Thymus (tissue), 11 donors: ENCODE results near the gene PCDHB15. TPM values are rescaled to one million over a fixed set of nuclear protein-coding genes. Genes with fewer than 3 reads are reported as not detected.
A peak's percentile ranks its signal among the peaks of the same experiment; 100 is the strongest.
"Not testable (repeated sequence)": the region's sequence is repeated elsewhere in the genome, so short reads cannot be mapped to it uniquely, and the experiment has no call there.

ENCODE experiments used
- DNase-seq, 9 donors: peaks; one replicate each; pipeline ENCODE4 v3.0.0-alpha.2; 2013; ENCODE audit warnings: low spot score in 9 of 9, low read depth in 6 of 9, missing footprints in 1 of 9
- H3K27ac ChIP-seq, 2 donors: one replicate each; pipeline ENCODE4 v1.5.1; 2013; ENCODE audit warnings: control low read depth in 1 of 2, low read depth in 1 of 2, low read length in 1 of 2, mild to moderate bottlenecking in 1 of 2, moderate library complexity in 1 of 2
- H3K27me3 ChIP-seq, 2 donors: one replicate each; pipeline ENCODE4 v1.5.1; 2013; ENCODE audit warnings: low read length in 1 of 2; ENCODE audit not compliant: control insufficient read depth in 2 of 2, insufficient read depth in 1 of 2
- H3K36me3 ChIP-seq, 2 donors: one replicate each; pipeline ENCODE4 v1.5.1; 2013; ENCODE audit warnings: low read length in 1 of 2, mild to moderate bottlenecking in 1 of 2, moderate library complexity in 1 of 2; ENCODE audit not compliant: control insufficient read depth in 2 of 2, insufficient read depth in 2 of 2
- H3K4me1 ChIP-seq, 2 donors: one replicate each; pipeline ENCODE4 v1.5.1; 2013; ENCODE audit warnings: low read length in 2 of 2; ENCODE audit not compliant: control insufficient read depth in 2 of 2, insufficient read depth in 2 of 2
- H3K4me3 ChIP-seq, 2 donors: one replicate each; pipeline ENCODE4 v1.5.1; 2013; ENCODE audit warnings: low read length in 2 of 2, control low read depth in 1 of 2, mild to moderate bottlenecking in 1 of 2
- H3K9me3 ChIP-seq, 2 donors: one replicate each; pipeline ENCODE4 v1.5.1; 2013; ENCODE audit warnings: low read length in 1 of 2, mild to moderate bottlenecking in 1 of 2; ENCODE audit not compliant: control insufficient read depth in 2 of 2, insufficient read depth in 1 of 2
- WGBS: extraction: QIAGEN DNeasy Blood & Tissue Kit; methylation state at CpG from one replicate; pipeline ENCODE4 v1.1.7; 2013; 5-methylcytosine and 5-hydroxymethylcytosine counted together
- polyA plus RNA-seq: library from polyadenylated mRNA; stranded (reverse); fragments of 200-250 nt; gene quantifications from one replicate; pipeline ENCODE4 v1.2.3, GENCODE V29; 2013
- total RNA-seq: library from RNA; stranded (reverse); fragments of 120-200 nt; gene quantifications from one replicate; pipeline ENCODE4 v1.2.4, GENCODE V29; 2013
- donor health status: healthy.

The PCDHB15 gene
- total and polyA plus RNA-seq, 2 donors, result 0.33 to 0.66 TPM

DNA sequence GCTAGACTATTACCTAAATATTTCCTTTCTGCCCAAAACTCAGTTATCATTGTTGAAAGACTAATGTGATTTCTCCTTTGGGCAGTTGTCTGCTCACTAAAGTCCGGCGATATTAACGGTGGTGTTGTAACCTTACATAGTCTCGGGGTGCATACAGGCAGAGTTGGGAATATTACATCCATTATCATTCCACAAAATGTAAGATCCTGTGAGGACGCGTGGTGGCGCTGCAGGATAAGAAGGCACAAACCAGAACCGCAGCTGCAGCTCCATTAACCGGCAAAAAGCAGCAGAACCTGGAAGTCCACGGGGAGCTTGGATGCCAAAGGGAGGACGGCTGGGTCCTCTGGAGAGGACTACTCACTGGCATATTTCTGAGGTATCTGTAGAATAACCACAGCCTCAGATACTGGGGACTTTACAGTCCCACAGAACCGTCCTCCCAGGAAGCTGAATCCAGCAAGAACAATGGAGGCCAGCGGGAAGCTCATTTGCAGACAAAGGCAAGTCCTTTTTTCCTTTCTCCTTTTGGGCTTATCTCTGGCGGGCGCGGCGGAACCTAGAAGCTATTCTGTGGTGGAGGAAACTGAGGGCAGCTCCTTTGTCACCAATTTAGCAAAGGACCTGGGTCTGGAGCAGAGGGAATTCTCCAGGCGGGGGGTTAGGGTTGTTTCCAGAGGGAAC, 31.4 kb upstream of the PCDHB15 start, which contains the start of gene PCDHB13:
PCDHB13 (plus strand) TSS at position 264 of the 684 bp plus-strand sequence; CDS start at position 469, 205 bp downstream.
- not testable (repeated sequence) for H3K9me3 ChIP-seq, H3K36me3 ChIP-seq, DNase-seq, H3K27ac ChIP-seq, H3K4me1 ChIP-seq, H3K4me3 ChIP-seq
- WGBS, result 11% methylated on average over 14 of the region's 18 CpGs
- peaks cover 0 to 42% of the 10 kb centered on the region in 2 donors for H3K27me3 ChIP-seq

DNA sequence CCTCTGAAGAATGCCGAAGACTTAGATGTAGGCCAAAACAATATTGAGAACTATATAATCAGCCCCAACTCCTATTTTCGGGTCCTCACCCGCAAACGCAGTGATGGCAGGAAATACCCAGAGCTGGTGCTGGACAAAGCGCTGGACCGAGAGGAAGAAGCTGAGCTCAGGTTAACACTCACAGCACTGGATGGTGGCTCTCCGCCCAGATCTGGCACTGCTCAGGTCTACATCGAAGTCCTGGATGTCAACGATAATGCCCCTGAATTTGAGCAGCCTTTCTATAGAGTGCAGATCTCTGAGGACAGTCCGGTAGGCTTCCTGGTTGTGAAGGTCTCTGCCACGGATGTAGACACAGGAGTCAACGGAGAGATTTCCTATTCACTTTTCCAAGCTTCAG, 30.6 kb upstream of the PCDHB15 start:
- not testable (repeated sequence) for H3K4me3 ChIP-seq, H3K9me3 ChIP-seq, DNase-seq, H3K36me3 ChIP-seq, H3K4me1 ChIP-seq, H3K27ac ChIP-seq
- peaks cover 0 to 35% of the 10 kb centered on the region in 2 donors for H3K27me3 ChIP-seq
- 61% methylated on average over 10 of the region's 12 CpGs for WGBS

DNA sequence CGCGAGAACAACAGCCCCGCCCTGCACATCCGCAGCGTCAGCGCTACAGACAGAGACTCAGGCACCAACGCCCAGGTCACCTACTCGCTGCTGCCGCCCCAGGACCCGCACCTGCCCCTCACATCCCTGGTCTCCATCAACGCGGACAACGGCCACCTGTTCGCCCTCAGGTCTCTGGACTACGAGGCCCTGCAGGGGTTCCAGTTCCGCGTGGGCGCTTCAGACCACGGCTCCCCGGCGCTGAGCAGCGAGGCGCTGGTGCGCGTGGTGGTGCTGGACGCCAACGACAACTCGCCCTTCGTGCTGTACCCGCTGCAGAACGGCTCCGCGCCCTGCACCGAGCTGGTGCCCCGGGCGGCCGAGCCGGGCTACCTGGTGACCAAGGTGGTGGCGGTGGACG, 29.7 kb upstream of the PCDHB15 start:
- not testable (repeated sequence) for H3K36me3 ChIP-seq, H3K27ac ChIP-seq, H3K4me1 ChIP-seq, DNase-seq, H3K4me3 ChIP-seq, H3K9me3 ChIP-seq
- 52% methylated on average over 35 of the region's 40 CpGs for WGBS
- peaks cover 0 to 28% of the 10 kb centered on the region in 2 donors for H3K27me3 ChIP-seq

DNA sequence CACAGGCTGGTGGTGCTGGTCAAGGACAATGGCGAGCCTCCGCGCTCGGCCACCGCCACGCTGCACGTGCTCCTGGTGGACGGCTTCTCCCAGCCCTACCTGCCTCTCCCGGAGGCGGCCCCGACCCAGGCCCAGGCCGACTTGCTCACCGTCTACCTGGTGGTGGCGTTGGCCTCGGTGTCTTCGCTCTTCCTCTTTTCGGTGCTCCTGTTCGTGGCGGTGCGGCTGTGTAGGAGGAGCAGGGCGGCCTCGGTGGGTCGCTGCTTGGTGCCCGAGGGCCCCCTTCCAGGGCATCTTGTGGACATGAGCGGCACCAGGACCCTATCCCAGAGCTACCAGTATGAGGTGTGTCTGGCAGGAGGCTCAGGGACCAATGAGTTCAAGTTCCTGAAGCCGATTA, 29.2 kb upstream of the PCDHB15 start:
- H3K9me3 ChIP-seq, result not testable (repeated sequence)

DNA sequence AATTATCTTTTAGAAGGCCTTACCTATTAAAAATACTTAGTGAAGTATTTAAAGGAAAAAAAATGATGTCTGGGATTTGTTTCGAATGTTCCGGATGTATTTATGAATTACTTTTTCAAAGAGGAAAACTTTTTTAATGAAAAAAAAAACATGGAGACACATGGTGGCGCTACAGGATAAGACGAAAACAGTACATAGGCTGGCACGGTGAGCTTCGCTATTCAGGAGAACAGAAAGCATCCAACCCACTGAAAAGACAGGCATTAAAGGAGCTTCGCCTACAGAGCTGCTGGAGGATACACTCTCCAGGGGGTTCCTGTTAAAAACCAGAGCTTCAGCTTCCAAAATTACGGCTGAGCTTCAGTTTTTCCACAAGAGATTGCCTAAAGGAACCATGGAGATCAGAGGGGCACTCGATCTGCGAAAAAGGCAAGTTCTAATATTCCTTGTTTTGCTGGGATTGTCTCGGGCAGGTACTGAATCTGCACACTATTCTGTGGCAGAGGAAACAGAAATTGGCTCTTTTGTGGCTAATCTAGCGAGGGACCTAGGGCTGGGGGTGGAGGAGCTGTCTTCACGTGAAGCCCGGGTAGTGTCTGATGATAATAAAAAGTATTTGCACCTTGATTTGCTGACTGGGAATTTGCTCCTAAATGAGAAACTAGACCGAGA, 21.9 kb upstream of the PCDHB15 start, which contains the start of gene PCDHB14:
PCDHB14 (plus strand) TSS at position 232 of the 672 bp plus-strand sequence; CDS start at position 395, 163 bp downstream.
- peaks cover 0 to 4% of the 10 kb centered on the region in 2 donors for H3K9me3 ChIP-seq
- H3K4me1 ChIP-seq, result no peaks in the 10 kb centered on the region
- peak in 3 of 9 donors; percentile 2 to 29 (median 6) for DNase-seq
- no peaks in the 10 kb centered on the region for H3K36me3 ChIP-seq
- WGBS, result 29% methylated on average over 15 of the region's 15 CpGs
- no peak within 1 kb of the TSS for H3K4me3 ChIP-seq
- peaks cover 0 to 31% of the 10 kb centered on the region in 2 donors for H3K27me3 ChIP-seq
- no peak within 1 kb of the TSS for H3K27ac ChIP-seq

More for the DNA sequence above, 29.2 kb upstream of the PCDHB15 start:
- 41% methylated on average over 18 of the region's 26 CpGs for WGBS
- not testable (repeated sequence) for H3K4me3 ChIP-seq, H3K36me3 ChIP-seq, H3K27ac ChIP-seq, H3K4me1 ChIP-seq, DNase-seq
- H3K27me3 ChIP-seq, result peaks cover 0 to 24% of the 10 kb centered on the region in 2 donors

- not testable (repeated sequence) for H3K36me3 ChIP-seq, DNase-seq, H3K4me3 ChIP-seq, H3K27ac ChIP-seq, H3K9me3 ChIP-seq, H3K4me1 ChIP-seq
- peaks cover 0 to 29% of the 10 kb centered on the region in 2 donors for H3K27me3 ChIP-seq
- WGBS, result 35% methylated on average over 35 of the region's 40 CpGs
Measured at GRCh38 chr5:141224844-141225243, 20.4 kb upstream of the PCDHB15 start.

DNA sequence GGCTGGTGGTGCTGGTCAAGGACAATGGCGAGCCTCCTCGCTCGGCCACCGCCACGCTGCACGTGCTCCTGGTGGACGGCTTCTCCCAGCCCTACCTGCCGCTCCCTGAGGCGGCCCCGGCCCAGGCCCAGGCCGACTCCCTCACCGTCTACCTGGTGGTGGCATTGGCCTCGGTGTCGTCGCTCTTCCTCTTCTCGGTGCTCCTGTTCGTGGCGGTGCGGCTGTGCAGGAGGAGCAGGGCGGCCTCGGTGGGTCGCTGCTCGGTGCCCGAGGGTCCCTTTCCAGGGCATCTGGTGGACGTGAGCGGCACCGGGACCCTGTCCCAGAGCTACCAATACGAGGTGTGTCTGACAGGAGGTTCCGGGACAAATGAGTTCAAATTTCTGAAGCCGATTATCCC, 19.8 kb upstream of the PCDHB15 start:
- 43% methylated on average over 23 of the region's 30 CpGs for WGBS

DNA sequence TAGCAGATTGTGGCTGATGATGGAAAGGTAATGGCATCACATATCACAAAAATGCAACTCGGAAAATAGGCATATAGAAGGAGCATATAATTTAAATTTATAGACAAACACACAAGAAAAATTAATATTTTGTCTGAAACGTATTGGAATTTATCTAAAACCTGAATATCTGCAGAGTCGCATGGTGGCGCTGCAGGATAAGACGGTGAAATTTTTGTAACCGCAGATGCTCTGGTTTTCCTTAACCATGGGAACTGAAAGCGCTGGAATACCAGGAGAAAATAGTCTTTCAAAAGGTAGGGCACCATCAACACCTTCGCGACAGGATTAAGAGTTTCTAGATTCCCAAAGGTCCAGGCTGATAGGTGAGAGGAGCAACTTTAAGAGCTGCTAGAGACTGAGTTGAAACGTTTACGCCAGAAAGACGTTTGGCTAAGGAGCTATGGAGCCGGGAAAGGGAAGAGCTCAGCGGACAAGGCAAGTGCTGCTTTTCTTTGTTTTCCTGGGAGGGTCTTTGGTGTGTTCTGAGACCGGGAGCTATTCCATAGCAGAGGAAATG, 11.0 kb upstream of the PCDHB15 start:
- peaks cover 2 to 7% of the 10 kb centered on the region in 2 donors for H3K9me3 ChIP-seq
- H3K4me3 ChIP-seq, result no peak overlapping the region
- DNase-seq, result no peak
- no peaks in the 10 kb centered on the region for H3K36me3 ChIP-seq
- no peaks in the 10 kb centered on the region for H3K4me1 ChIP-seq
- H3K27me3 ChIP-seq, result peaks cover 0 to 27% of the 10 kb centered on the region in 2 donors
- no peak overlapping the region for H3K27ac ChIP-seq
- 10% methylated on average over 15 of the region's 15 CpGs for WGBS

More for the DNA sequence above, 19.8 kb upstream of the PCDHB15 start:
- not testable (repeated sequence) for H3K27ac ChIP-seq, H3K4me1 ChIP-seq, H3K4me3 ChIP-seq, H3K9me3 ChIP-seq, DNase-seq, H3K36me3 ChIP-seq
- H3K27me3 ChIP-seq, result peaks cover 0 to 29% of the 10 kb centered on the region in 2 donors

- peaks cover 2 to 10% of the 10 kb centered on the region in 2 donors for H3K9me3 ChIP-seq
- H3K27ac ChIP-seq, H3K36me3 ChIP-seq, DNase-seq, H3K4me3 ChIP-seq, H3K4me1 ChIP-seq: not testable (repeated sequence)
- peaks cover 0 to 37% of the 10 kb centered on the region in 2 donors for H3K27me3 ChIP-seq
- WGBS, result 40% methylated on average over 40 of the region's 40 CpGs
Measured at GRCh38 chr5:141235922-141236321, 9.3 kb upstream of the PCDHB15 start.
